PC-9 (cell line): Measurements from ENCODE around the gene CNGB1. TPM values are rescaled to one million over a fixed set of nuclear protein-coding genes. Genes with fewer than 3 reads are reported as not detected.
A peak's percentile ranks its signal among the peaks of the same experiment; 100 is the strongest.

ENCODE experiments used
- BruUV-seq: library from RNA; stranded (reverse); fragments of 400-500 nt; replicated peaks from 2 replicates; lab custom pipeline; 2021; lab: Mats Ljungman, UMichigan
- CTCF ChIA-PET: fragments of 300-600 bp; sonication (Branson Sonifier 250); formaldehyde crosslinking; loops from one replicate; lab custom pipeline; 2022; ENCODE audit warnings: antibody characterized with exemption; lab: Charles Lee
- POLR2A ChIA-PET: fragments of 300-600 bp; sonication (Branson Sonifier 250); formaldehyde crosslinking; loops from one replicate; lab custom pipeline; 2022; ENCODE audit warnings: antibody characterized with exemption; ENCODE audit not compliant: unreplicated experiment; lab: Charles Lee
- DNase-seq, 2 experiments: peaks; one replicate each; pipeline versions ENCODE4 v3.0.0 to v3.0.0-alpha.2; 2015 to 2022; ENCODE audit warnings: mixed read lengths in 1 of 2
- H2AFZ ChIP-seq: fragments of 200-600 bp; sonication (generic); 2 replicates; pipeline ENCODE4 v1.8.1; 2017; ENCODE audit warnings: antibody characterized with exemption
- H3F3A ChIP-seq: fragments of 200-600 bp; sonication (generic); 2 replicates; pipeline ENCODE4 v1.8.1; 2017; ENCODE audit warnings: antibody characterized with exemption, mild to moderate bottlenecking, low read depth; ENCODE audit not compliant: insufficient read depth
- H3K27ac ChIP-seq: fragments of 200-600 bp; sonication (generic); 2 replicates; pipeline ENCODE4 v1.6.1; 2016; ENCODE audit warnings: mixed run types
- H3K27me3 ChIP-seq: fragments of 200-600 bp; sonication (generic); 2 replicates; pipeline ENCODE4 v1.6.1; 2016; ENCODE audit warnings: low read depth, mixed run types; ENCODE audit not compliant: insufficient read depth
- H3K36me3 ChIP-seq: fragments of 200-600 bp; sonication (generic); 2 replicates; pipeline ENCODE4 v1.6.1; 2016; ENCODE audit warnings: low read depth, mixed run types
- H3K4me1 ChIP-seq: fragments of 200-600 bp; sonication (generic); replicated peaks from 2 replicates; pipeline ENCODE4 v1.6.1; 2016; ENCODE audit warnings: mixed run types; ENCODE audit not compliant: insufficient read depth
- H3K4me2 ChIP-seq: fragments of 200-600 bp; sonication (generic); 2 replicates; pipeline ENCODE4 v1.6.1; 2017; ENCODE audit warnings: mixed run types
- H3K4me3 ChIP-seq: fragments of 200-600 bp; sonication (generic); 2 replicates; pipeline ENCODE4 v1.6.1; 2016; ENCODE audit warnings: mixed run types
- H3K79me2 ChIP-seq: fragments of 200-600 bp; sonication (generic); 2 replicates; pipeline ENCODE4 v1.6.1; 2017; ENCODE audit warnings: low read depth, mixed run types
- H3K9me2 ChIP-seq: fragments of 200-600 bp; sonication (generic); 2 replicates; pipeline ENCODE4 v1.8.1; 2017; ENCODE audit warnings: mild to moderate bottlenecking; ENCODE audit not compliant: insufficient read depth
- H3K9me3 ChIP-seq: fragments of 200-600 bp; sonication (generic); 2 replicates; pipeline ENCODE4 v1.8.1; 2016; ENCODE audit warnings: low read depth; ENCODE audit not compliant: insufficient read depth
- H4K20me1 ChIP-seq: fragments of 200-600 bp; sonication (generic); 2 replicates; pipeline ENCODE4 v1.8.1; 2017; ENCODE audit not compliant: insufficient read depth
- CTCF ChIP-seq: fragments of 200-600 bp; sonication (generic); conservative IDR thresholded peaks from 2 replicates; pipeline ENCODE4 v1.6.1; 2017; ENCODE audit warnings: mixed run types, antibody characterized with exemption, mild to moderate bottlenecking, moderate library complexity
- EZH2 ChIP-seq: fragments of 200-600 bp; sonication (generic); IDR thresholded peaks from 2 replicates; pipeline ENCODE4 v1.8.0; 2017; ENCODE audit warnings: antibody characterized with exemption, low read depth
- intact Hi-C: fragments of 100-400 bp; cut with micrococcal nuclease; formaldehyde crosslinking; loops from one replicate; pipeline ENCODE4 v1.10.0; 2022; ENCODE audit not compliant: unreplicated experiment
- total RNA-seq: library from RNA; stranded (reverse); gene quantifications from 2 replicates; pipeline ENCODE4 v1.2.3, GENCODE V29; 2021

Gene CNGB1
- total RNA-seq, 1 experiment from 2014 or later: 1.1 TPM

- H2AFZ ChIP-seq: no peak overlapping the region
- H3K79me2 ChIP-seq: no peaks in the 10 kb centered on the region
- H3F3A ChIP-seq: no peaks in the 10 kb centered on the region
- no TSS peak for BruUV-seq
- H3K9me3 ChIP-seq: no peaks in the 10 kb centered on the region
- POLR2A ChIA-PET: interaction anchor here (0.6 kb wide), 1 partner anchor 605 kb away, joined by 4 read pairs; no protein-coding TSS in a partner anchor
- no peak overlapping the region for H3K27ac ChIP-seq
- H3K4me1 ChIP-seq: peaks cover 10% of the 10 kb centered on the region; the same call in 1 of the 2 replicates
- no peaks in the 10 kb centered on the region for H3K9me2 ChIP-seq
- intact Hi-C loops: no loop called here
- 0 out of 2 replicates have a peak overlapping the region, but pooled peaks have one; percentile 27 for H3K4me2 ChIP-seq
- peak; percentile 59 to 60 for DNase-seq
- TF ChIP-seq EZH2 (no peak), CTCF (no peak)
- CTCF ChIA-PET: no interaction called here
- no peaks in the 10 kb centered on the region for H4K20me1 ChIP-seq
- no peaks in the 10 kb centered on the region for H3K27me3 ChIP-seq
- no peak overlapping the region for H3K4me3 ChIP-seq
- H3K36me3 ChIP-seq: no peaks in the 10 kb centered on the region
These were observed 124.7 kb downstream of the CNGB1 start for GRCh38 chr16:57846078-57846697.

DNA sequence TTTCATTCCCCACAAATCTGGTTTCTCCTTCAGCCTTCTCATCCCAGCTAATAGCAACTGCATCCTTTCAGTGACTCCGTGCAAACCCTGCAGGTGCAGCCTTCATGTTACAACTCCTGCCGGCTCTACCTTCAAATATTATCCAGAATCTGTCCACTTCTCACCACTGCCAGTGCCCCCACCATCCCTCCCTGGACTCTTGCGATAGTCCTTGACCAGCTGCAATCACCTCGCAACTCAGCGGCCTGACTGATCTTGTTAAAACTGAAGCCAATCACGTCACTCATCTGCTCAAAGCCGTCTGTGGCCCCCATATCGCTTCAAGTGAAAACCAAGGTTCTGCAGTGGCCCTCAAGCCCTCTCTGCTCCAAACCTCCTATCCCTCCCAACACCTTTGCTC lies 125.8 kb downstream of the CNGB1 start:
- Histone ChIP-seq H3K4me2 (no peak overlapping the region), H4K20me1 (no peaks in the 10 kb centered on the region), H3K4me1 (peaks cover 10% of the 10 kb centered on the region; the same call in 1 of the 2 replicates), H3K9me3 (no peaks in the 10 kb centered on the region), H3F3A (no peaks in the 10 kb centered on the region), H3K36me3 (no peaks in the 10 kb centered on the region), H3K4me3 (no peak overlapping the region), H3K27ac (no peak overlapping the region), H3K79me2 (no peaks in the 10 kb centered on the region), H3K27me3 (no peaks in the 10 kb centered on the region), H2AFZ (no peak overlapping the region), H3K9me2 (no peaks in the 10 kb centered on the region)
- no peak for DNase-seq
- intact Hi-C loops: no loop called here
- ChIA-PET CTCF (no interaction called here), POLR2A (no interaction called here)
- no peak for TF ChIP-seq EZH2
- TF ChIP-seq CTCF: no peak
- no TSS peak for BruUV-seq

DNA sequence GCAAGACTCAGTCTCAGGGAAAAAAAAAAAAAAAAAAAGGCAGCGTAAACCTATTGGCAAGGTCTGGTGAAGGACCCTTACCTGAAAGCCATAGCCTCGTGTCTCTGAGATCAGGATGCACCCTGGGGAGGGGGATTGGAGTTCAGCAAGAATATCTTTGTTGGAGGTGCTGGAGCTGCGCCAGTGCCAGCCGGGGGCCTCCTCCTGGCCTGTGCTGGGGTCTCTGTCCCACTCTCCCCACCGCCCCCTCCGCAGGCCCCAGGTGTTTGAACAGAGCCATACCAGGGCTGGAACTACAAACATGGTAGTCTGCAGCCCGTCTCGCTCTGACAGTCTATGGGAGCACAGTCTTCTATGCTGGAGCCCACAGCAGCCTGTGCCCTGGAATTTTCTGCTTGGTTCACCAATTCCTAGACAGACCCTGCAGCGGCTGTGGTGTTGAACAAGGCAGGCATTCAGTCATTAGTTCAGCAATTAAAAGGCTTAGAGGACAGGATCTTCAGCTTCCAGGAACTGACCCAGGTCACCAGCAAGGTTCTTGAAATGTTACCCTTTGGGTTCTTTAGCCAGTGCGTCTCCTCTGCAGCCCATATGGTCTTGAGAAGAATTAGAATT lies 126.4 kb downstream of the CNGB1 start:
- no peak overlapping the region for H3K4me3 ChIP-seq
- no peaks in the 10 kb centered on the region for H3F3A ChIP-seq
- H2AFZ ChIP-seq: no peak overlapping the region
- H3K9me3 ChIP-seq: no peaks in the 10 kb centered on the region
- ChIA-PET POLR2A (no interaction called here), CTCF (no interaction called here)
- BruUV-seq: no TSS peak
- H3K79me2 ChIP-seq: no peaks in the 10 kb centered on the region
- no peak overlapping the region for H3K27ac ChIP-seq
- intact Hi-C loops: no loop called here
- H3K4me1 ChIP-seq: peaks cover 10% of the 10 kb centered on the region; the same call in 1 of the 2 replicates
- no peaks in the 10 kb centered on the region for H3K36me3 ChIP-seq
- no peaks in the 10 kb centered on the region for H3K9me2 ChIP-seq
- H4K20me1 ChIP-seq: no peaks in the 10 kb centered on the region
- H3K27me3 ChIP-seq: no peaks in the 10 kb centered on the region
- no peak for DNase-seq
- no peak overlapping the region for H3K4me2 ChIP-seq
- TF ChIP-seq CTCF: no peak
- TF ChIP-seq EZH2: no peak
